ENCODE data around the gene TNFSF10.

DNA sequence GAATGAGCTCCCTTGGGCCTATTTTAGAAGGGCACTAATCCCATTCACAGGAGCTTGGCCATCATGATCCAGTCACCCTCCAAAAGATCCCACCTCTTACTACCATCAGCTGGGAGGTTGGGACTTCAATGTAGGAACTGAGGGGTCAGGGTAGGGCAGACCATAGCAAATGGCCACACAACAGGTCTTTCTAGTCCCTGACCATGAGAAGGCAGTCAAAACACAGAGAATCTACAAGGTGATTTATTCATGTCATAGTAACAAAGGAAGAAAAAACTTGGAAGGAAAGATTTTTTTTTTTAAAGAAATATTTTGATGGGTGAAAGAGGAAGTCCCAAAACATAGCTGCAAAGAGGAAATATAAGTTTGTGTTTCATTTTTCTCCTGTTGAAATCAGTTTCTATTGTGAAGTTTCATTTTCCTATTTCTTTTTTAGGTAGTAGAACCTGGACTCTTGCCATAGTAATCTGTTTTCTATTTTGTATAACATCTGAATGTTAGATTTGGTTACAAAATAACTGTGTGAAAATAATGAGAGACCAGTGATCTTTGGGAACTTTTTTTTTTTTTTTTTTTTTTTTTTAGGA lies 23.5 kb upstream of the TNFSF10 start:
- TF ChIP-seq, protein P1, sequence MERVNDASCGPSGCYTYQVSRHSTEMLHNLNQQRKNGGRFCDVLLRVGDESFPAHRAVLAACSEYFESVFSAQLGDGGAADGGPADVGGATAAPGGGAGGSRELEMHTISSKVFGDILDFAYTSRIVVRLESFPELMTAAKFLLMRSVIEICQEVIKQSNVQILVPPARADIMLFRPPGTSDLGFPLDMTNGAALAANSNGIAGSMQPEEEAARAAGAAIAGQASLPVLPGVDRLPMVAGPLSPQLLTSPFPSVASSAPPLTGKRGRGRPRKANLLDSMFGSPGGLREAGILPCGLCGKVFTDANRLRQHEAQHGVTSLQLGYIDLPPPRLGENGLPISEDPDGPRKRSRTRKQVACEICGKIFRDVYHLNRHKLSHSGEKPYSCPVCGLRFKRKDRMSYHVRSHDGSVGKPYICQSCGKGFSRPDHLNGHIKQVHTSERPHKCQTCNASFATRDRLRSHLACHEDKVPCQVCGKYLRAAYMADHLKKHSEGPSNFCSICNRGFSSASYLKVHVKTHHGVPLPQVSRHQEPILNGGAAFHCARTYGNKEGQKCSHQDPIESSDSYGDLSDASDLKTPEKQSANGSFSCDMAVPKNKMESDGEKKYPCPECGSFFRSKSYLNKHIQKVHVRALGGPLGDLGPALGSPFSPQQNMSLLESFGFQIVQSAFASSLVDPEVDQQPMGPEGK (CRISPR knock-in tag; IDR thresholded peaks at IDR 0.05; ENCODE audit: borderline replicate concordance) = no peak
- TF ChIP-seq RARB (CRISPR knock-in tag; IDR thresholded peaks at IDR 0.05) = no peak
- no peak for TF ChIP-seq TCF4 (CRISPR knock-in tag; IDR thresholded peaks at IDR 0.05; ENCODE audit: borderline replicate concordance)
- TF ChIP-seq CREB5 (CRISPR knock-in tag; IDR thresholded peaks at IDR 0.05; ENCODE audit: low read depth) = no peak
- no peak for TF ChIP-seq ISL1 (CRISPR knock-in tag; IDR thresholded peaks at IDR 0.05)
- TF ChIP-seq CSRNP3 (CRISPR knock-in tag; IDR thresholded peaks at IDR 0.05) = no peak
- TF ChIP-seq ZNF70 (CRISPR knock-in tag; IDR thresholded peaks at IDR 0.05) = no peak
- no peak for TF ChIP-seq ZFP3 (CRISPR knock-in tag; IDR thresholded peaks at IDR 0.05)
- TF ChIP-seq ZC3H10 (CRISPR knock-in tag; IDR thresholded peaks at IDR 0.05) = no peak
- TF ChIP-seq GLIS3 (CRISPR knock-in tag; IDR thresholded peaks at IDR 0.05) = no peak
- no peak for TF ChIP-seq ZNF8 (CRISPR knock-in tag; IDR thresholded peaks at IDR 0.05)
- no peak for TF ChIP-seq ARNTL (CRISPR knock-in tag; IDR thresholded peaks at IDR 0.05; ENCODE audit: borderline replicate concordance, low read depth)
- no peak for TF ChIP-seq ZNF565 (CRISPR knock-in tag; conservative IDR thresholded peaks at IDR 0.05; ENCODE audit: low read depth)
- TF ChIP-seq ZFP30 (CRISPR knock-in tag; IDR thresholded peaks at IDR 0.05) = no peak
